Stomach smooth muscle (tissue), 2 donors: ENCODE results near the gene AADACL3.

Experiments used
- H3K27ac ChIP-seq: one replicate; pipeline ENCODE4 v1.7.0; 2013; ENCODE audit warnings: mild to moderate bottlenecking, low read length, inconsistent platforms
- H3K27me3 ChIP-seq, 2 donors: one replicate each; pipeline ENCODE4 v1.7.0; 2013; ENCODE audit warnings: low read length in 2 of 2; ENCODE audit not compliant: insufficient read depth in 2 of 2, control insufficient read depth in 1 of 2
- H3K36me3 ChIP-seq, 2 donors: one replicate each; pipeline ENCODE4 v1.7.0; 2013; ENCODE audit warnings: low read length in 2 of 2; ENCODE audit not compliant: control insufficient read depth in 2 of 2, insufficient read depth in 2 of 2
- H3K4me1 ChIP-seq: one replicate; pipeline ENCODE4 v1.7.0; 2013; ENCODE audit warnings: low read length; ENCODE audit not compliant: control insufficient read depth, insufficient read depth
- H3K4me3 ChIP-seq, 2 donors: one replicate each; pipeline ENCODE4 v1.7.0; 2013; ENCODE audit warnings: low read length in 2 of 2
- H3K9ac ChIP-seq, 2 donors: one replicate each; pipeline ENCODE4 v1.7.0; 2013; ENCODE audit warnings: low read length in 2 of 2, mild to moderate bottlenecking in 1 of 2
- H3K9me3 ChIP-seq, 2 donors: one replicate each; pipeline ENCODE4 v1.7.0; 2013; ENCODE audit warnings: low read length in 2 of 2; ENCODE audit not compliant: control insufficient read depth in 2 of 2
- donor health status: healthy.
- donor health status: Pancreatic carcinoma.

Gene AADACL3

GRCh38 chr1:12763479-12763878, 47.6 kb downstream of the AADACL3 start:
- Histone ChIP-seq H3K4me3 (no peak overlapping the region), H3K27me3 (peaks cover 0 to 11% of the 10 kb centered on the region in 2 donors), H3K36me3 (no peaks in the 10 kb centered on the region), H3K9ac (no peak overlapping the region), H3K4me1 (no peaks in the 10 kb centered on the region), H3K27ac (no peak overlapping the region), H3K9me3 (no peaks in the 10 kb centered on the region)

- H3K27me3 ChIP-seq: peaks cover 0 to 7% of the 10 kb centered on the region in 2 donors
Observed at GRCh38 chr1:12764016-12764415, 48.1 kb downstream of the AADACL3 start.

GRCh38 chr1:12769031-12769430, 53.1 kb downstream of the AADACL3 start:
- Histone ChIP-seq H3K27ac (no peak overlapping the region), H3K27me3 (peaks cover 0 to 12% of the 10 kb centered on the region in 2 donors), H3K36me3 (no peaks in the 10 kb centered on the region), H3K9ac (no peak overlapping the region), H3K4me3 (no peak overlapping the region), H3K4me1 (no peaks in the 10 kb centered on the region), H3K9me3 (no peaks in the 10 kb centered on the region)

More at GRCh38 chr1:12764016-12764415, 48.1 kb downstream of the AADACL3 start:
- no peaks in the 10 kb centered on the region for H3K4me1 ChIP-seq
- H3K36me3 ChIP-seq: no peaks in the 10 kb centered on the region
- H3K9ac ChIP-seq: no peak overlapping the region
- no peaks in the 10 kb centered on the region for H3K9me3 ChIP-seq
- H3K27ac ChIP-seq: no peak overlapping the region
- H3K4me3 ChIP-seq: no peak overlapping the region

- Histone ChIP-seq H3K9me3 (peaks cover 0 to 2% of the 10 kb centered on the region in 2 donors), H3K4me1 (no peaks in the 10 kb centered on the region), H3K9ac (no peak overlapping the region), H3K27me3 (peaks cover 0 to 10% of the 10 kb centered on the region in 2 donors), H3K36me3 (no peaks in the 10 kb centered on the region), H3K27ac (no peak overlapping the region), H3K4me3 (no peak overlapping the region)
Observed at GRCh38 chr1:12769976-12770505, 54.1 kb downstream of the AADACL3 start.

GRCh38 chr1:12770620-12771019, 54.7 kb downstream of the AADACL3 start:
- H3K27me3 ChIP-seq: peaks cover 0 to 10% of the 10 kb centered on the region in 2 donors
- H3K9me3 ChIP-seq: peaks cover 0 to 2% of the 10 kb centered on the region in 2 donors
- no peaks in the 10 kb centered on the region for H3K36me3 ChIP-seq
- H3K9ac ChIP-seq: no peak overlapping the region
- H3K4me3 ChIP-seq: no peak overlapping the region
- H3K4me1 ChIP-seq: no peaks in the 10 kb centered on the region
- H3K27ac ChIP-seq: no peak overlapping the region

GRCh38 chr1:12771186-12771585, 55.3 kb downstream of the AADACL3 start:
- H3K27ac ChIP-seq: no peak overlapping the region
- peaks cover 0 to 11% of the 10 kb centered on the region in 2 donors for H3K27me3 ChIP-seq
- H3K9me3 ChIP-seq: peaks cover 0 to 2% of the 10 kb centered on the region in 2 donors
- H3K9ac ChIP-seq: no peak overlapping the region
- H3K4me3 ChIP-seq: no peak overlapping the region
- H3K4me1 ChIP-seq: no peaks in the 10 kb centered on the region
- H3K36me3 ChIP-seq: no peaks in the 10 kb centered on the region

GRCh38 chr1:12772520-12772919, 56.6 kb downstream of the AADACL3 start:
- H3K27me3 ChIP-seq: peaks cover 0 to 14% of the 10 kb centered on the region in 2 donors
- no peak overlapping the region for H3K4me3 ChIP-seq
- H3K27ac ChIP-seq: no peak overlapping the region
- no peaks in the 10 kb centered on the region for H3K4me1 ChIP-seq
- no peak overlapping the region for H3K9ac ChIP-seq
- H3K36me3 ChIP-seq: no peaks in the 10 kb centered on the region
- peaks cover 0 to 2% of the 10 kb centered on the region in 2 donors for H3K9me3 ChIP-seq

GRCh38 chr1:12773438-12773837, 57.5 kb downstream of the AADACL3 start, which contains the start of gene PRAMEF12:
Gene PRAMEF12, plus strand, starts transcription at chr1:12773738. Its CDS starts 1,130 bp downstream, at chr1:12774868.
- peaks cover 0 to 14% of the 10 kb centered on the region in 2 donors for H3K27me3 ChIP-seq
- H3K9me3 ChIP-seq: peaks cover 0 to 2% of the 10 kb centered on the region in 2 donors
- no peak within 1 kb of the TSS for H3K9ac ChIP-seq
- H3K4me1 ChIP-seq: no peaks in the 10 kb centered on the region
- no peak within 1 kb of the TSS for H3K4me3 ChIP-seq
- H3K27ac ChIP-seq: no peak within 1 kb of the TSS
- no peaks in the 10 kb centered on the region for H3K36me3 ChIP-seq

GRCh38 chr1:12774801-12775345, 59.0 kb downstream of the AADACL3 start:
- Histone ChIP-seq H3K36me3 (no peaks in the 10 kb centered on the region), H3K9me3 (peaks cover 0 to 2% of the 10 kb centered on the region in 2 donors), H3K9ac (no peak overlapping the region), H3K27ac (no peak overlapping the region), H3K27me3 (peaks cover 0 to 14% of the 10 kb centered on the region in 2 donors), H3K4me1 (no peaks in the 10 kb centered on the region), H3K4me3 (no peak overlapping the region)

- Histone ChIP-seq H3K36me3 (no peaks in the 10 kb centered on the region), H3K4me1 (no peaks in the 10 kb centered on the region), H3K9ac (no peak overlapping the region), H3K4me3 (no peak overlapping the region), H3K9me3 (peaks cover 0 to 2% of the 10 kb centered on the region in 2 donors), H3K27ac (no peak overlapping the region), H3K27me3 (peaks cover 0 to 14% of the 10 kb centered on the region in 2 donors)
Observed at GRCh38 chr1:12775443-12775842, 59.5 kb downstream of the AADACL3 start.
